Fibroblast of villous mesenchyme (primary cell): ENCODE measurements around the gene DPH3. TPM values are rescaled to one million over a fixed set of nuclear protein-coding genes. Genes with fewer than 3 reads are reported as not detected.

Source experiments
- DNase-seq: peaks from one replicate; pipeline ENCODE4 v3.0.0-alpha.2; 2010; ENCODE audit warnings: low read depth
- H3K4me3 ChIP-seq: 2 replicates; pipeline ENCODE4 v1.5.1; 2011; ENCODE audit warnings: low read depth, mild to moderate bottlenecking, low read length
- CTCF ChIP-seq: IDR thresholded peaks from 2 replicates; pipeline ENCODE4 v1.5.1; 2012; ENCODE audit warnings: low read depth, mild to moderate bottlenecking, low read length; ENCODE audit not compliant: insufficient read depth
- total RNA-seq: library from RNA; depleted of rRNA; stranded (reverse); fragments of >200 nt; gene quantifications from 2 replicates; pipeline ENCODE4 v1.2.3, GENCODE V29; 2012

DPH3 gene
- total RNA-seq, 1 donor, result 33.2 TPM

GRCh38 chr3:16239086-16239770 lies 25.5 kb downstream of the DPH3 start:
- H3K4me3 ChIP-seq, result no peak overlapping the region
- DNase-seq, result no peak
- TF ChIP-seq CTCF, result no peak

GRCh38 chr3:16236856-16237393 lies 27.8 kb downstream of the DPH3 start:
- no peak overlapping the region for H3K4me3 ChIP-seq
- no peak for DNase-seq

GRCh38 chr3:16236030-16236639 lies 28.6 kb downstream of the DPH3 start:
- DNase-seq, result no peak
- TF ChIP-seq CTCF, result no peak
- H3K4me3 ChIP-seq, result no peak overlapping the region

More at GRCh38 chr3:16236856-16237393, 27.8 kb downstream of the DPH3 start:
- TF ChIP-seq CTCF, result no peak

GRCh38 chr3:16234281-16234680 lies 30.5 kb downstream of the DPH3 start:
- no peak for DNase-seq
- H3K4me3 ChIP-seq, result no peak overlapping the region
- TF ChIP-seq CTCF, result no peak

GRCh38 chr3:16233806-16234205 lies 30.9 kb downstream of the DPH3 start:
- no peak for DNase-seq
- no peak overlapping the region for H3K4me3 ChIP-seq
- TF ChIP-seq CTCF, result no peak

GRCh38 chr3:16231983-16232382 lies 32.8 kb downstream of the DPH3 start:
- no peak for TF ChIP-seq CTCF
- no peak for DNase-seq
- H3K4me3 ChIP-seq, result no peak overlapping the region

GRCh38 chr3:16229681-16230080 lies 35.1 kb downstream of the DPH3 start:
- no peak for TF ChIP-seq CTCF

More at GRCh38 chr3:16229681-16230080, 35.1 kb downstream of the DPH3 start:
- no peak overlapping the region for H3K4me3 ChIP-seq
- no peak for DNase-seq
